Ishikawa (cell line): ENCODE measurements around the gene LRP5.

Source experiments
- CEBPB ChIP-seq: IDR thresholded peaks from 2 replicates; pipeline ENCODE4 v1.6.1; 2012
- CREB1 ChIP-seq: IDR thresholded peaks from 2 replicates; pipeline ENCODE4 v1.6.1; 2012; ENCODE audit warnings: low read depth
- EGR1 ChIP-seq: IDR thresholded peaks from 2 replicates; pipeline ENCODE4 v1.6.1; 2012
- EP300 ChIP-seq: IDR thresholded peaks from 2 replicates; pipeline ENCODE4 v1.6.1; 2012; ENCODE audit warnings: borderline replicate concordance
- FOXM1 ChIP-seq: IDR thresholded peaks from 2 replicates; pipeline ENCODE4 v1.6.1; 2012; ENCODE audit warnings: low read depth, borderline replicate concordance
- MAX ChIP-seq: IDR thresholded peaks from 2 replicates; pipeline ENCODE4 v1.6.1; 2012
- NFIC ChIP-seq: IDR thresholded peaks from 2 replicates; pipeline ENCODE4 v1.6.1; 2012
- RAD21 ChIP-seq: IDR thresholded peaks from 2 replicates; pipeline ENCODE4 v1.6.1; 2012; ENCODE audit warnings: low read depth
- REST ChIP-seq: IDR thresholded peaks from 2 replicates; pipeline ENCODE4 v1.6.1; 2012; ENCODE audit warnings: low read depth, mild to moderate bottlenecking
- TAF1 ChIP-seq: IDR thresholded peaks from 2 replicates; pipeline ENCODE4 v1.6.1; 2012; ENCODE audit warnings: low read depth, mild to moderate bottlenecking
- TEAD4 ChIP-seq: IDR thresholded peaks from 2 replicates; pipeline ENCODE4 v1.6.1; 2012
- USF1 ChIP-seq: IDR thresholded peaks from 2 replicates; pipeline ENCODE4 v1.6.1; 2012
- YY1 ChIP-seq: IDR thresholded peaks from 2 replicates; pipeline ENCODE4 v1.6.1; 2012; ENCODE audit warnings: low read depth
- ZBTB7A ChIP-seq: IDR thresholded peaks from 2 replicates; pipeline ENCODE4 v1.6.1; 2012; ENCODE audit warnings: low read depth

GRCh38 chr11:68365943-68366435, 53.6 kb downstream of the LRP5 start:
- no peak for TF ChIP-seq USF1
- no peak for TF ChIP-seq CREB1
- no peak for TF ChIP-seq EGR1
- TF ChIP-seq TAF1 = no peak
- no peak for TF ChIP-seq NFIC
- no peak for TF ChIP-seq MAX
- TF ChIP-seq EP300 = no peak
- no peak for TF ChIP-seq CEBPB
- TF ChIP-seq RAD21 = no peak
- TF ChIP-seq REST = no peak
- TF ChIP-seq TEAD4 = no peak
- TF ChIP-seq ZBTB7A = no peak
- TF ChIP-seq FOXM1 = no peak
- TF ChIP-seq YY1 = no peak
